Endothelial cell (in vitro differentiated cells): Measurements from ENCODE around the gene STAB2. TPM values are rescaled to one million over a fixed set of nuclear protein-coding genes. Genes with fewer than 3 reads are reported as not detected.

Source experiments
- DNase-seq: peaks from one replicate; pipeline ENCODE4 v3.0.0; 2021; ENCODE audit warnings: low spot score
- H3K27ac Mint-ChIP-seq: one replicate; pipeline ENCODE4 v1.8.0; 2021; ENCODE audit warnings: mixed read lengths, inconsistent platforms; ENCODE audit not compliant: unreplicated experiment
- H3K27me3 Mint-ChIP-seq: one replicate; pipeline ENCODE4 v1.8.0; 2021; ENCODE audit warnings: mild to moderate bottlenecking, moderate library complexity, mixed read lengths, inconsistent platforms; ENCODE audit not compliant: unreplicated experiment
- H3K36me3 Mint-ChIP-seq: one replicate; pipeline ENCODE4 v1.8.0; 2021; ENCODE audit warnings: mild to moderate bottlenecking, low read depth, mixed read lengths, inconsistent platforms; ENCODE audit not compliant: unreplicated experiment
- H3K4me1 Mint-ChIP-seq: one replicate; pipeline ENCODE4 v1.8.0; 2021; ENCODE audit warnings: mild to moderate bottlenecking, mixed read lengths, inconsistent platforms; ENCODE audit not compliant: unreplicated experiment
- H3K4me3 Mint-ChIP-seq: one replicate; pipeline ENCODE4 v1.8.0; 2021; ENCODE audit warnings: mild to moderate bottlenecking, mixed read lengths, inconsistent platforms; ENCODE audit not compliant: unreplicated experiment
- H3K9me3 Mint-ChIP-seq: one replicate; pipeline ENCODE4 v1.8.0; 2021; ENCODE audit warnings: mixed read lengths, inconsistent platforms; ENCODE audit not compliant: unreplicated experiment
- CTCF ChIP-seq: fragments of 200-600 bp; sonication (generic); IDR thresholded peaks from one replicate; pipeline ENCODE4 v1.5.0; 2021; ENCODE audit warnings: antibody characterized with exemption; ENCODE audit not compliant: unreplicated experiment
- total RNA-seq: library from RNA; stranded (reverse); fragmentation: NEBNext Ultra II Directional; extraction: Animal tissue kit (Norgen Biotek cat#: 25700); gene quantifications from one replicate; pipeline ENCODE4 v1.2.1, GENCODE V29; 2021; ENCODE audit not compliant: unreplicated experiment

STAB2 gene
- total RNA-seq, 1 donor from 2014 or later: 0.10 TPM

DNA sequence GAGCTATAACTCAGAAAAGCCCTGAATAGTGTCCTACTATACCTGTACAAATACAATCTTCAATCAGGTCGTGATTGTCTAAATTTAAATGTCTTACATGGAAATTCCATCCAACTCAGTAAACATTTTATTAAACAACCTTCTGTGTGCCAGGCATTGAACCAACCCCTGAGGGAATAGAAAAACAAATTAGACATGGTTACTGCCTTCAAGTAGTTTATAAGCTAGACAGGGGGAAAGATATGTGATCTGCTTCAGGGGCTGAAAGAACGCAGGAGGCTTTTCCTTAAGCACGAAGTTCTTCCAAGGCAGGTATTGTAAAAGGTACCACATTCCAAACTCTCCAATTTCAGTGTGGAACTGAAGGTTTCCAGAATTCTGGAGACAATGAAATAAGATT lies 39.7 kb upstream of the STAB2 start:
- peaks cover 6% of the 10 kb centered on the region for H3K9me3 Mint-ChIP-seq
- H3K4me3 Mint-ChIP-seq: no peak overlapping the region
- TF ChIP-seq CTCF: no peak
- peaks cover 2% of the 10 kb centered on the region for H3K27me3 Mint-ChIP-seq
- H3K4me1 Mint-ChIP-seq: no peaks in the 10 kb centered on the region
- no peak for DNase-seq
- H3K27ac Mint-ChIP-seq: no peak overlapping the region
- no peaks in the 10 kb centered on the region for H3K36me3 Mint-ChIP-seq

- no peaks in the 10 kb centered on the region for H3K4me1 Mint-ChIP-seq
- peaks cover 6% of the 10 kb centered on the region for H3K9me3 Mint-ChIP-seq
- peaks cover 2% of the 10 kb centered on the region for H3K27me3 Mint-ChIP-seq
- TF ChIP-seq CTCF: no peak
- DNase-seq: no peak
- no peaks in the 10 kb centered on the region for H3K36me3 Mint-ChIP-seq
- no peak overlapping the region for H3K4me3 Mint-ChIP-seq
- H3K27ac Mint-ChIP-seq: no peak overlapping the region
Observed at GRCh38 chr12:103547929-103548328, 39.1 kb upstream of the STAB2 start.

- peak; percentile 83 for TF ChIP-seq CTCF
- Mint-ChIP-seq H3K9me3 (peaks cover 6% of the 10 kb centered on the region), H3K27me3 (peaks cover 2% of the 10 kb centered on the region), H3K4me3 (no peak overlapping the region), H3K36me3 (no peaks in the 10 kb centered on the region), H3K27ac (no peak overlapping the region), H3K4me1 (no peaks in the 10 kb centered on the region)
- peak; percentile 78 for DNase-seq
Observed at GRCh38 chr12:103548622-103549601, 38.2 kb upstream of the STAB2 start.

DNA sequence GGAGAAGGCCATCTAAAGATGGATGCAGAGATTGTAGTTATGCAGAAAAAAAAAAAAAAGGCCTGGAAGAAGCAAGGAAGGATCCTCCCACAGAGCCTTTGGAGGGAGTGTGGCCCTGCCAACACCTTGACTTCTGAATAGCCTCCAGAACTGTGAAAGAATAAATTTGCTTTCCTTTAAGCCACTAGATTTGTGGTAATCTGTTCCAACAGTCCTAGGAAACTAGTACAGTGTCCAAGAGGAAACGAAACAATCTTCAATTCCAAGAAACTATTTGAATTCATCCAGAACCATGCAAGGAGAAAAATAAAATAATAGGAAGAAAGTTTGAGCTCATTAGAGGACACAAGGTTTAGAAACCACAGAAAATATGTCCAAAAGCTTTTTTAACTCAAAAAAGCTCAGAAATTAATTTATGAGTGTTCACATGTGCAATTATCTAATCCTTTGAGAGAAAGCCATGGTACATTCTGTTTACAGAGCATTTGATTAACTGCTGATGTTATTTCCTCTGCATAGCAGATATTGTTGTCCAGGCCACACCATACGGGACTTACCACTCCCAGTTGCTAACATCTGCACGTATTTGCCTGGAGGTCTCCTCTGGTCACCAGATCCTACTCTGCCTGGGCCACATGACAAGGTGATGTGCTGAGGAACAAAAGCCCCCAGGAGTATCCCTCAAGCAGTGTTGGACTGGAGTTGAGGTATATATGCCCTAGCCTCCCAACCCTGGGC lies 30.0 kb upstream of the STAB2 start:
- Mint-ChIP-seq H3K27me3 (no peaks in the 10 kb centered on the region), H3K36me3 (peaks cover 8% of the 10 kb centered on the region), H3K4me1 (no peaks in the 10 kb centered on the region), H3K9me3 (no peaks in the 10 kb centered on the region), H3K27ac (no peak overlapping the region), H3K4me3 (no peak overlapping the region)
- no peak for TF ChIP-seq CTCF
- no peak for DNase-seq
